SJCRH30 (cell line): ENCODE results near the gene SOX30. TPM values are rescaled to one million over a fixed set of nuclear protein-coding genes. Genes with fewer than 3 reads are reported as not detected.
"Not testable (repeated sequence)": the region's sequence is repeated elsewhere in the genome, so short reads cannot be mapped to it uniquely, and the experiment has no call there.

Source experiments
- DNase-seq, 2 experiments: peaks; one replicate each; pipeline ENCODE4 v3.0.0-alpha.2; 2015 to 2020
- H3K27ac ChIP-seq: fragments of 250-450 bp; sonication (Bioruptor Pico); 2 replicates; pipeline ENCODE4 v1.5.1; 2020; ENCODE audit warnings: mild to moderate bottlenecking, moderate library complexity
- H3K27me3 ChIP-seq: fragments of 250-450 bp; sonication (Bioruptor Pico); 2 replicates; pipeline ENCODE4 v1.5.1; 2020; ENCODE audit warnings: mild to moderate bottlenecking, moderate library complexity
- H3K36me3 ChIP-seq: fragments of 250-450 bp; sonication (Bioruptor Pico); 2 replicates; pipeline ENCODE4 v1.5.1; 2020; ENCODE audit warnings: mild to moderate bottlenecking, moderate library complexity
- H3K4me1 ChIP-seq: fragments of 250-450 bp; sonication (Bioruptor Pico); 2 replicates; pipeline ENCODE4 v1.5.1; 2020; ENCODE audit warnings: mild to moderate bottlenecking, moderate library complexity
- H3K4me3 ChIP-seq: fragments of 250-450 bp; sonication (Bioruptor Pico); 2 replicates; pipeline ENCODE4 v1.5.1; 2020; ENCODE audit warnings: mild to moderate bottlenecking, moderate library complexity
- H3K9me3 ChIP-seq: fragments of 250-450 bp; sonication (Bioruptor Pico); replicated peaks from 2 replicates; pipeline ENCODE4 v1.5.1; 2020; ENCODE audit warnings: mild to moderate bottlenecking, moderate library complexity
- total RNA-seq: library from RNA; depleted of rRNA; stranded (reverse); fragments of >200 nt; shearing (Covaris generic); gene quantifications from 2 replicates; pipeline ENCODE4 v1.2.3, GENCODE V29; 2014; rRNA removed

SOX30 gene
- 0.13 TPM in 1 of 2 replicates, not detected in the other for total RNA-seq

DNA sequence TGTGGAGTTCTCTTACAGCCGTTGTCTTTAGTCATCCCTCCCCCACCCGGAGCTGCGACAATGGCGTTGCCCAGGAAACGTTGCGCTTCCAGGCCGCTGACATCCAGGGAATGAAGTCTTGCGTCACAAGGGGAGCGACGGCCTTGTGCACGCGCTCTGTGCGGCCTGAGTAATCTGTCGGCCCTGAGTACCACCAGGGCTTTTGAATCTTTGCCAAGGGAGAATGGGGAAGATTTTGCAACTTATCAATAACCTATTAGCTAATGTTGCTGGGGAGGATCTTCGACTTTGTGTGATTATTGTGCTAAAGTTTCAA is at the start of gene SOX30:
Gene SOX30, minus strand, starts transcription at position 62 of the 316 bp plus-strand sequence. CDS start 360 bp downstream, outside the sequence.
- DNase-seq, result no peak
- no peak within 1 kb of the TSS for H3K27ac ChIP-seq
- H3K4me3 ChIP-seq, result no peak within 1 kb of the TSS
- H3K9me3 ChIP-seq, result peaks cover 18% of the 10 kb centered on the region
- H3K27me3 ChIP-seq, result no peaks in the 10 kb centered on the region
- no peaks in the 10 kb centered on the region for H3K36me3 ChIP-seq
- no peaks in the 10 kb centered on the region for H3K4me1 ChIP-seq

DNA sequence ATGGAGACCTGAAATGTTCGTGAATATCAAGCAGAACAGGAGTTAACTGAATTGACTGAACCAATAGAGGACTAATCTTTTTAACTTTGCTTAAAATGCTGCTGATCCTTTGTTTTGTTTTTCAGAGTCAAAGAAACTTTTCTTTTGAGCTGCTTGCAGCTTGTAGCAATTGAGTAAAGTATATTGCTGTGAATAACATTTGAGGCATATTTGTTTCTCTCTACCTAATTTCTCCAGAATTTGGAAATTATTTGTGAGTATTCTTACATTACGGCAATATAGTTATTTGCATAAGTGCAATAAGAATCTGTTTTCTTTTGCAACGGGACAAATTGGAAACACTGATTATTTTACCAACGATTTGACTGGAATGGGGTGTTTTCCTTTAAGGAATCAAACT is 46.4 kb upstream of the SOX30 start:
- not testable (repeated sequence) for H3K27ac ChIP-seq, H3K4me3 ChIP-seq, H3K4me1 ChIP-seq, DNase-seq, H3K36me3 ChIP-seq, H3K9me3 ChIP-seq, H3K27me3 ChIP-seq

DNA sequence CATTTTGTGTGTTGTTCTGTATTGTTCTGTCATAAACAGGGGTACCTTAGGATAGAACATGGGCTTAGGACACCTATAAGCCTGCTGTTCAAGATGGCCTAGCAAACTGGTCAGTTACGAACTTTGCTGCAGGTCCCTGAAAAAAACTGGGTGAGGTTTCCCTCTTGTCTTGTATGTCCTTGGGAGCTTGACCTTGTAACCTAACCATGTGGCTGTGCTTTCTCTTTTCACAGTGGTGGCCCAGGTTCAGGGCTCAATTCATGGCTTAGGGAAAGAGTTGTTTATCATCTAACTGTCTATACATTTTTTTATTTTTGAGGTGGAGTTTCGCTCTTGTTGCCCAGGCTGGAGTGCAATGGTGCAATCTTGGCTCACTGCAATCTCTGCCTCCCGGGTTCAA is 43.9 kb upstream of the SOX30 start:
- H3K4me3 ChIP-seq, H3K9me3 ChIP-seq, H3K36me3 ChIP-seq, H3K4me1 ChIP-seq, H3K27me3 ChIP-seq, DNase-seq, H3K27ac ChIP-seq: not testable (repeated sequence)

DNA sequence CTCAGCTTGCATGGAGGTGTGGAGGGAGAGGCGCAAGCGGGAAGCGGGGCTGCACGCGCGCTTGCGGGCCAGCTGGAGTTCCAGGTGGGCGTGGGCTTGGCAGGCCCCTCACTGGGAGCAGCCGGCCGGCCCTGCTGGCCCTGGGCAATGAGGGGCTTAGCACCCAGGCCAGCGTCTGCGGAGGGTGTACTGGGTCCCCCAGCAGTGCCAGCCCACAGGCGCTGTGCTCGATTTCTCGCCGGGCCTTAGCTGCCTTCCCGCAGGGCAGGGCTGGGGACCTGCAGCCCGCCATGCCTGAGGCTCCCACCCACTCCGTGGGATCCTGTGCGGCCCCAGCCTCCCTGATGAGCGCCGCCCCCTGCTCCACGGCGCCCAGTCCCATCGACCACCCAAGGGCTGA is 41.6 kb upstream of the SOX30 start:
- not testable (repeated sequence) for H3K4me1 ChIP-seq, H3K27ac ChIP-seq, H3K27me3 ChIP-seq, H3K4me3 ChIP-seq, DNase-seq, H3K9me3 ChIP-seq, H3K36me3 ChIP-seq

DNA sequence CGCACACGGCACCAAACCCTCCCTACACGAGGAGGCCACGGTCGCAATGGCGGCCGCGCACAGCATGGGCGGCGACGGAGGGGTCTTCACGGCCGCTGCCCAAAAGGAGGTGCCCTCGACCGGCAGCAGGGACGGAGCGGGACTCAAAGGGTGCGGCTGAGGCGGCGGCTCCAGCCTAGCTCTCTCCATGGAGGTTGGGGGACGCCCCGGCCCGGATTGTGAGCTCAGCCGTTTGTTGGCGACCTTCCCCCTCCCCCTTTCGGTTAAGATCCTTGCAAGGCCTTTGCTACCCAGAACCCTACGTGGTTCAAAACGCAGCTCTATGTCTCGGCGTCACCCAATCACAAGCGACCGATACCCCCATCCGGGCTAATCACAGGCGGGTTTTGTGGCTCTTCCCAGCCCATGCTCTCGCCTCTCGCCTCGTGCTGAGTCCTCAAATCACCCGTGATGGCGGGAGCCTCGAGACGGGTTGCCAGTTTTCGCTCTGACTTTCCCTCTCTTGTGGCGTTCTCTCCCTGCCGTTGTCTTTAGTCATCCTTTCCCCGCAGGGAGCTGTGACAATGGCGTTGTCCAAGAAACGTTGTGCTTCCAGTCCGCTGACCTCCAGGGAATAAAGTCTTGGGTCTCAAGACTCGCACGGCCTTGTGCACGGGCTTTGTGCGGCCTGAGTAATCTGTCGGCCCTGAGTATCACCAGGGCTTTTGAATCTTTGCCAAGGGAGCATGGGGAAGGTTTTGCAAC is 38.6 kb upstream of the SOX30 start:
- Histone ChIP-seq H3K4me3 (no peak overlapping the region), H3K9me3 (0 out of 2 replicates have a peak, but pooled peaks cover 2% of the 10 kb centered on the region), H3K4me1 (peaks cover 6% of the 10 kb centered on the region), H3K27ac (no peak overlapping the region), H3K36me3 (no peaks in the 10 kb centered on the region), H3K27me3 (no peaks in the 10 kb centered on the region)
- DNase-seq, result no peak

DNA sequence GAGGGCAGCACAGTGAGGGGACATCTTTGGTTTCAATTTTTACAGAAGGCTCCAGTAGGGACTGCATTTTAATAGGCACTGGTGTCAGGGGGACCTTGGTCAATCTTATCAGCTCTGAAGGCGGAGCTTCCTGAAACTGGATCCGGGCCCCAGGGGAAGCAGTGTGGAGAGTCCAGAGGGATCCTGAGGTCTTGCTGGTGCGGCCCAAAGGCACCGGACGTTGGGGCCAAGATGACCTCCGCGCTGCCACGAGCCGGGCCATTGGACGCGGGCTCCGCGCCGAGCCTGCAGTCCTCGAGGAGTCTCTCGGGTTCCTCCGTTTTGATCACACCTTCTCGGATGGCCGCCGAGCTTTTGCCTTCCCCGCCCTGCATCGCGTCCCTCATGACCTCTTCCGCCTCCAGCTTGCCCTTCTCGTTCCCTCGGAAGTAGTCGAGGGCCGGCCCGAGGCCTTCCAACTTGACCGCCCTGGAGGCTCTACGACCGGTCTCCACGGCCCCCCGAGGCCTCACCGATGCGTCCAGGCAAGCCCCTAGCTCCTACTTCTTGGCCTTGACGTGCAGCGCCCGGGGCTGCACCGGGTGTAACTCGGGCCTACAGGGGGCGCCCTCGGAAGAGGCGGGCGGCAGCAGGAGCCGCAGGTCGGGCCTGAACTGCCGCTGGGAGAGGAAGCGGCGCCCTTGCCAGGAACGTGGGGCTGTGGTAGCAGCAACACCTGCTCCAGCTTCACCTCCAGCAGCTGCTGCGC is 37.9 kb upstream of the SOX30 start:
- no peaks in the 10 kb centered on the region for H3K27me3 ChIP-seq
- no peak overlapping the region for H3K4me3 ChIP-seq
- H3K36me3 ChIP-seq, result no peaks in the 10 kb centered on the region
- H3K4me1 ChIP-seq, result peaks cover 6% of the 10 kb centered on the region
- 0 out of 2 replicates have a peak, but pooled peaks cover 2% of the 10 kb centered on the region for H3K9me3 ChIP-seq
- no peak overlapping the region for H3K27ac ChIP-seq
- no peak for DNase-seq

DNA sequence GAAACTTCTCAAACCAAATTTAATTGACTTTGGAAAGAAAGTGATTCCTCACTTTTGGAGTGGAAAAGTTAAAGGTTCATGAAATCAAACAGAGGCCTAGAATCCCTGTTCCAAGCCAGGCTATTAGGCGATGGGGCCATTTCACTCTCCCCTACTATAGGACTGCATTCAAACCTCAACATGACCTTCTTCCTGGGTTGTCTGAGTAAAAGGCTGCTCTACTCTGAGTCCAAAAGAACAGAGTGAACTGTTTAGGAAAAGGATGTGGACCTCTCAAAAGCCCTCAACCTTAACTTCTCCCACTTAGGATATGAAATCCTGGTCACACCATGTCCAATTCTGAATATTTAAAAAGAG is 34.9 kb upstream of the SOX30 start:
- H3K4me1 ChIP-seq, result peaks cover 6% of the 10 kb centered on the region
- H3K27me3 ChIP-seq, result no peaks in the 10 kb centered on the region
- no peak for DNase-seq
- H3K4me3 ChIP-seq, result no peak overlapping the region
- H3K9me3 ChIP-seq, result 0 out of 2 replicates have a peak, but pooled peaks cover 2% of the 10 kb centered on the region
- no peak overlapping the region for H3K27ac ChIP-seq
- H3K36me3 ChIP-seq, result no peaks in the 10 kb centered on the region

DNA sequence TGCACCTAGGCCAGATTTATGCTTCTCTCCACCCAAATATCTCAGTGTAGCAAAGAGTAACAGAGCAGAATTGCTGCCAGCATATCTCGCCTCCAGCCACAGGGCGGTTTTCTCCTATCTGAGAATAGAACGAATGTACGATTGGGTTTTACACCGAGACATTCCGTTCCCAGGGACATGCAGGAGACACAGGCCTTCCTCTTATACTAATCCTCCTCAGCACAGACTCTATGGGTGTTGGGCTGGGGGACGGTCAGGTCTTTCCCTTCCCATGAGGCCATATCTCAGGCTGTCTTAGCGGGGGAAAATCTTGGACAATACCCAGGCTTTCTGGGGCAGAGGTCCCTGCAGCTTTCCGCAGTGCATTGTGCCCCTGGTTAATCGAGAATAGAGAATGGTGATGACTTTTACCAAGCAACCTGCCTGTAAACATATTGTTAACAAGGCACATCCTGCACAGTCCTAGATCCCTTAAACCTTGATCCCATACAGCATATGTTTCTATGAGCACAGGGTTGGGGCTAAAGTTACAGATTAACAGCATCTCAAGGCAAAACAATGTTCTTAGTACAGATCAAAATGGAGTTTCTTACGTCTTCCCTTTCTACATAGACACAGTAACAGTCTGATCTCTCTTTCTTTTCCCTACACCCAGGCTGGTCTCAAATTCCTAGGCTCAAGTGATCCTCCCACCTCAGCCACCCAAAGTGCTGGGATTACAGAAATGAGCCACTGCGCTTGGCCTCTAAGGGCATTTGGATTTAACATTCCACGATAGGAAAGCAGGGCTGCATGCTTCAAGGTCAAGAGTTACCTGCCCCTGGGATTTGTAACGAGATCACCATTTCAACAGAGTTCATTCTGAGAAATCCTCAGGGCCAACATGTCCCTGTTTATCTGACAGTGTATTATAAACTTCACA is 34.3 kb upstream of the SOX30 start:
- not testable (repeated sequence) for H3K27ac ChIP-seq, H3K36me3 ChIP-seq, H3K4me3 ChIP-seq, H3K27me3 ChIP-seq, H3K4me1 ChIP-seq, H3K9me3 ChIP-seq
- peak in 1 of 2 experiments; percentile 20 for DNase-seq

DNA sequence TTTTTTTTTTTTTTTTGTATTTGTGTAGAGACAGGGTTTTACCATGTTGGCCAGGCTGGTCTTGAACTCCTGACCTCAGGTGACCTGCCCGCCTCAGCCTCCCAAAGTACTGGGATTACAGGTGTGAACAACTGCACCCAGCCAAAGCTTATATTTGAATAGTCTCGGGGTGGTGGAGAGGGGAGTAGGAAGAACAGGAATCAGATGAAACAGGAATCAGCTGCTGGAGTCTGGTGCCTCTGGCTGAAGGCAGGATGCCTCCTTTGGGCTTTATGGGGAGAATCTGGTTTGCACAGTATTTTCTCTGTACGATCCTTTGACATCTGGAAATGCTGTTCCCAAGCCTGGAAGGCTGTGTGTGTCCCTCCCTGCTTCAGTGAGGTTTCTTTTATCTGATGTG is 30.0 kb upstream of the SOX30 start:
- Histone ChIP-seq H3K36me3 (no peaks in the 10 kb centered on the region), H3K27me3 (no peaks in the 10 kb centered on the region), H3K4me3 (no peak overlapping the region), H3K9me3 (no peaks in the 10 kb centered on the region), H3K4me1 (peaks cover 6% of the 10 kb centered on the region), H3K27ac (no peak overlapping the region)
- DNase-seq, result no peak

DNA sequence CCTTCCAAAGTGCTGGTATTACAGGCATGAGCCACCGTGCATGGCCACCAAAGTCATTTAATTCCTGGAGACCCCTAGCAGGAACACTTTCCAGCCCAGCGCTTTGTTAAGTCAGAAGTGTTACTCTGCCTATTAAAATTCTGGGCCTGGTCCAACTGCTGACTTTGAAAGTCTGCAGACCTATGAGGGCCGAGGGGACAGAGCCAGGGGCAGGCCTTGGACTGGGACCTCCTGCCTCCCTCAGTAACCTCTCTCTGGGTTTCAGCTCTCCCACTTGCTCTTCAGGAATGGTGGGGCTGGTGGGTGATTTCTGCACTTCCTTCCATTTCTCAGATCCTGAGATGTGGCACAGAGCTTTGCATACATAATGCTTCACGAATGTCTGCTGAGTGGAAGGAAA is 28.8 kb upstream of the SOX30 start:
- Histone ChIP-seq H3K27ac (no peak overlapping the region), H3K4me1 (no peaks in the 10 kb centered on the region), H3K4me3 (no peak overlapping the region), H3K9me3 (no peaks in the 10 kb centered on the region), H3K27me3 (no peaks in the 10 kb centered on the region), H3K36me3 (no peaks in the 10 kb centered on the region)
- no peak for DNase-seq

DNA sequence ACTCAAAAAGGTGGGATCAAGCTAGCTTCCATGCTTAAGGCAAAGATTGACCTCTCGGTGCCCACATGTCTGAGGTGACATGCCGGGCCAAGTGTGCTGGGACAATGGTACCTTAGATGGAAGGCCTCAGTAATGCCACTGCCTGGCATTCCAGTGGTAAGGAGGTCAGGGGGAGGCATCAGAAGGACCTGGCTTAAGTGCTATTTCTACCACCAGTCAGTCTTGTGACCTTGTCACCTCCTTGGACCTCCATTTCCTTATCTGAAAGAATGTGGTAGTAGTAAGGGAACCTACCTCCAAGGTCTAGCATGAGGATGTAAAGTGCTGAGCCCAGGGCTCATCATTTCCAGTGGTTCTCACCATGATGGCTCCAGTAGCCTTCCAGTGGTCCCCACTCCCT is 28.0 kb upstream of the SOX30 start:
- Histone ChIP-seq H3K27me3 (no peaks in the 10 kb centered on the region), H3K9me3 (no peaks in the 10 kb centered on the region), H3K4me1 (no peaks in the 10 kb centered on the region), H3K4me3 (no peak overlapping the region), H3K27ac (no peak overlapping the region), H3K36me3 (no peaks in the 10 kb centered on the region)
- no peak for DNase-seq

DNA sequence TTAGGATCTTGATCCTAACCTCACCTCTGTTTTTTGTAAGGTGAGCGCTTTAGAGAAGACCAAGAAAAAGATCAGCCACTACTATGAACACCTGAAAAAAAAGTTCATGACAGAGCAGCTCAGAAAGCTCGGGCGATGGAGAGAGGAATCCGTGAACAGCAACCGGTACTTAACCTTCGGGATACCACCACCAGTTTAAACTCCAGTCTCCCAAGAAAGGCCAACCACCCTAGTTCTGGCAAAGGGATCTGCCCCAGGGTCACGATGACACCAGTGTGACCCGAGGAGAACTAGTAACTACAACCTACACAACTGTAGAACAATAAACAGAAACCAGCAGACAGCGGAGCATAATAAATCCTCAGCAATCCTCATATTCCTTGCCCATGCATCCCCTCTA is 27.6 kb upstream of the SOX30 start:
- DNase-seq, result no peak
- H3K4me1 ChIP-seq, result no peaks in the 10 kb centered on the region
- no peak overlapping the region for H3K4me3 ChIP-seq
- no peaks in the 10 kb centered on the region for H3K9me3 ChIP-seq
- H3K36me3 ChIP-seq, result no peaks in the 10 kb centered on the region
- no peaks in the 10 kb centered on the region for H3K27me3 ChIP-seq
- no peak overlapping the region for H3K27ac ChIP-seq

DNA sequence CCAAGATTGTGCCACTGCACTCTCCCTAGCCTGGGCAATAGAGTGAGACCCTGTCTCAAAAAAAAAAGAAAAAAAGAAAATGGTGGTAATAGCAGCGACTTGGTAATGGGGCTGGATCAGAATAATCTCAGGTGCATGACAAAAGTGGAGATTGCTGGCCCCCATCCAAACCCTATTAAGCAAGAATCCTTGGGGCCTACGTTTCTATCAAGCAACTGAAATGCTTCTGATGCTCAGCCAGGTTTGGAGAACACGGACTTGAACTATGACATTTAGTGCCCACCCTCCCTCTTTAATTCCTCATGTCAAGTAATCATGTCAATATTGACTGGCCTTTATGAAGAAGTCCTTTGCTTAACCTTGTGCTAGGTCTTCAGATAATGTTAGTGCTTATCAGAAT is 25.7 kb upstream of the SOX30 start:
- no peak for DNase-seq
- no peaks in the 10 kb centered on the region for H3K4me1 ChIP-seq
- no peaks in the 10 kb centered on the region for H3K27me3 ChIP-seq
- H3K4me3 ChIP-seq, result no peak overlapping the region
- H3K9me3 ChIP-seq, result no peaks in the 10 kb centered on the region
- no peak overlapping the region for H3K27ac ChIP-seq
- H3K36me3 ChIP-seq, result no peaks in the 10 kb centered on the region

DNA sequence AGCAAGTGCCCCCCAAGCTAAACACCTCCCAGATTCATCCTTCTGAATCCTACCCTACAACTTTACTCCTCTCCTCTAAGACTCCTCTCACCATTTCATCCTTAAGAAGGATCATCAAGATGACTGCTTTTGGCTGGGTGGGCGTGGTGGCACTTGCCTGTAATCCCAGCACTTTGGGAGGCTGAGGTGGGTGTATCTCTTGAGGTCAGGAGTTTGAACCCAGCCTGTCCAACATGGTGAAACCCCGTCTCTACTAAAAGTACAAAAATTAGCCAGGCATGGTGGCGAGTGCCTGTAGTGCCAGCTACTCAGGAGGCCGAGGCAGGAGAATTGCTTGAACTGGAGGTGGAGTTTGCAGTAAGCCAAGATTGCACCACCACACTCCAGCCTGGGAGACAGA is 22.1 kb upstream of the SOX30 start:
- not testable (repeated sequence) for H3K27ac ChIP-seq, H3K9me3 ChIP-seq, H3K4me1 ChIP-seq, H3K27me3 ChIP-seq, H3K36me3 ChIP-seq, H3K4me3 ChIP-seq, DNase-seq

DNA sequence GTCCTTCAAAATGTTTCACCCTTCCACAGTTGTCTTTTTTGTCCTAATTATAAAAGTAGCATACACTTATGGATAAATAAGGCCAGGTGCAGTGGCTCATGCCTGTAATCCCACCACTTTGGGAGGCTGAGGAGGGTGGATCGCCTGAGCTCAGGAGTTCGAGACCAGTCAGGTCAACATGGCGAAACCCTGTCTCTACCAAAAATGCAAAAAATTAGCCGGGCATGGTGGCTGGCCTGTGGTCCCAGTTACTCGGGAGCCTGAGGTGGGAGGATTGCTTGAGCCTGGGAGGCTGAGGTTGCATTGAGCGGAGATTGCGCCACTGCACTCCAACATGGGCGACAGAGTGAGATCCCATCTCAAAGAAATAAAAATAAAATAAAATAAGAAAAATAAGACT is 20.7 kb upstream of the SOX30 start:
- DNase-seq, result no peak
- no peaks in the 10 kb centered on the region for H3K36me3 ChIP-seq
- H3K4me1 ChIP-seq, result no peaks in the 10 kb centered on the region
- H3K27ac ChIP-seq, result no peak overlapping the region
- no peaks in the 10 kb centered on the region for H3K9me3 ChIP-seq
- H3K4me3 ChIP-seq, result no peak overlapping the region
- H3K27me3 ChIP-seq, result no peaks in the 10 kb centered on the region
